Activated naive CD8-positive, alpha-beta T cell (primary cell): ENCODE data around the gene RFT1.

Source experiments
- H3K27ac Mint-ChIP-seq: one replicate; pipeline ENCODE4 v1.8.0; 2021; ENCODE audit warnings: mixed read lengths
- H3K27me3 Mint-ChIP-seq: one replicate; pipeline ENCODE4 v1.8.0; 2021; ENCODE audit warnings: mixed read lengths
- H3K36me3 Mint-ChIP-seq: one replicate; pipeline ENCODE4 v1.8.0; 2021; ENCODE audit warnings: mixed read lengths
- H3K4me1 Mint-ChIP-seq: one replicate; pipeline ENCODE4 v1.8.0; 2021; ENCODE audit warnings: low read depth, mixed read lengths
- H3K4me3 Mint-ChIP-seq: one replicate; pipeline ENCODE4 v1.8.0; 2021; ENCODE audit warnings: mild to moderate bottlenecking, mixed read lengths
- H3K9me3 Mint-ChIP-seq: one replicate; pipeline ENCODE4 v1.8.0; 2021; ENCODE audit warnings: low read depth, mixed read lengths

RFT1 gene

DNA sequence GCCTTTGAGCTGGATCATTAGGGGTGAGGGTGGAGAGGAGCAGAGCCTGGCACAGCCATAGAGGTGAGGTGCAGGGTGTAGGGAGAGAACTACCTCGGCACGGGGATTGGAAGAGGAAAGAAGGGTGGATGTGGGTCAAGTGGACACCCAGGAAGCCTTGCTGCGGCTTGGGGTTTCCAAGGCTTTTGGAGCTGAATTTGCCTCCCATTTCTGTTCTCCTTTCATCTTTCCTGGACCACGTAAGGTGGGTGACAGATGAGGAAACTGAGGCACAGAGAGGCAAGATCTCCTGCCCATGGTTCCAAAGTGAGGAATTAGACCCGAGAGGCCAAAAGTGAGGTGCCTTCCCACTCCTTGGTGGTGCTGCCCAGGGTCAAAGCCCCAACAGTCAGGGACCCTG lies 48.9 kb downstream of the RFT1 start:
- Mint-ChIP-seq H3K4me1 (no peaks in the 10 kb centered on the region), H3K9me3 (no peaks in the 10 kb centered on the region), H3K27ac (no peak overlapping the region), H3K4me3 (no peak overlapping the region), H3K27me3 (no peaks in the 10 kb centered on the region), H3K36me3 (no peaks in the 10 kb centered on the region)

DNA sequence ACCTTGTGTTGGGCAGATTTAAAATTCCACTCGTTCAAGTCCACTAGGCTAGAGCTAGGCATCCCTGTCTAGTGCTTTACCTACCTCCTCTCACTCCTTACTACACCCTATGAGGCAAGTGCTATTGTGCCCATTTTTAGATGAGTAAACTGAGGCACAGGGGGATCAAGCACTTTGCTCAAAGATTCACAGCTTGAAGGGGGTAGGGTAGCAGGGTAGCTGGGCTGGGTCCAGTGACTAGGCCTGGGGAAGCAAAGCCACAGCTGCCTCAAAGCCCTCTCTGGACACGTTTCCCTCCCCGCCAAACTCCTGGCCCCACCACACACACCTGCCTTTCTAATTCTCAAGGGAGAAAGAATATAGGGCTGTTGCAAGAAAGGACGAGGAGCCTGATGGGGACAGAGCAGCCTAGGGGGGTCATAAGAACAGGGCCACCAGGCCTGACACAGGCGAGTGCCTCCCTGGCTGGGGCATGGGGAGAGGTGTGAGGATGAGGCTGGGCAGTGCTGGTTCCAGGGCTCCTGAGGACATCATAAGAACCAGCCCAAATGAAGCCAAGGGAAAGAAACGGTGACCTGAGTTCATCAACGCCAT lies 49.5 kb downstream of the RFT1 start:
- Mint-ChIP-seq H3K36me3 (no peaks in the 10 kb centered on the region), H3K4me3 (no peak overlapping the region), H3K4me1 (no peaks in the 10 kb centered on the region), H3K27ac (no peak overlapping the region), H3K27me3 (no peaks in the 10 kb centered on the region), H3K9me3 (no peaks in the 10 kb centered on the region)

DNA sequence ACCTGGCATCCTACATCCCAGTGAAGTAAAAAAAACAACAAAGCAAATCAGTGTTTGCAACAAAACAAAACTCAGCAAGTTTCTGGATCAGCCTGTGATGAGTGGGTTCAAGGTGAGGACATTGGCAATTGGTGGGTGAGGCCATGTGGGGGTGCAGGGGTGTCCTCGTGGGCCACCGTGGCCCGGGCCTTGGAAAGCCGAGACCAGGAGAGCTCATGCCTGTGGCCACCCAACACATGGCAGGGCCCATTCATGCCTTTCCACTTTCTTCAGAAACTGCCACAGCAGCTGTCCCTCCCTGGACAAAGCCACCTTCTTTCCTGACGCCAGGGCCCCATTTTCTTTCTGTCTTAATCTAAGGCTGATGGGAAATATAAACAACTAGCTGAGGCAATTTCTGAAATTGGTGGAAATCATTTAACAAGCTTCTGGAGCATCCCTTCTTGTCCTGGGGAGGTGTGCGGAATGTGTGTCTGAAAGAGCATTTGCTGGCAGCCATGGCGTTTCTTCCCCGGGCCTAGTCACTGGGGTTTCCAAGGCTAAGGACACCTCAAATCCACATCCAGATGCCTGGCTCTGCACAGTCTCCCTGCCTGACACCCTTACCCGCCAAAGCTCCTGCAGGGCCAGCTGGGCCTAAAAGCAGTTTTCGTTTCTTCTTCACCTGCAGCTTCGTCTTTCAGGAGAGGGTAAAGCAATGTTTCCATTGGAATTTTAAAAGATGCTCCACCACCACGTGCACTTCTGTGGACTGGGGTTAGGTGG lies 50.3 kb downstream of the RFT1 start:
- Mint-ChIP-seq H3K4me3 (no peak overlapping the region), H3K4me1 (no peaks in the 10 kb centered on the region), H3K27ac (no peak overlapping the region), H3K9me3 (no peaks in the 10 kb centered on the region), H3K27me3 (no peaks in the 10 kb centered on the region), H3K36me3 (no peaks in the 10 kb centered on the region)

DNA sequence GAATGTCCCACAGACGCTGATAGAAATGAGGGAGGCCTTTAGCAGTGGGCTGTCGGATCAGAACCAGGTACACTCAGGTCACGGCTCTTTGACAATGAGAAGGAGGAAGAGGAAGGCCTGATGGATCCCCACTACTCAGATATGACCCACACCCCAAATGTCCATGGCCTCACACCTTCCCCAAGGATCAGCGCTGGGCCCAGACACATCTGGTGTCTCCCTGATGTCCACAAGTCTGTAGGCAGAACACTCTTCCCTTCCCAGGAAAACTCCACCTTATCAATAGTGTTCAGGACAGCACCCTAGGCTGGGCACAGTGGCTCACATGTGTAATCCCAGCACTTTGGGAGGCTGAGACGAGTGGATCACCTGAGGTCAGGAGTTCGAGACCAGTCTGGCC lies 51.1 kb downstream of the RFT1 start:
- Mint-ChIP-seq H3K27ac (no peak overlapping the region), H3K36me3 (no peaks in the 10 kb centered on the region), H3K27me3 (no peaks in the 10 kb centered on the region), H3K4me1 (no peaks in the 10 kb centered on the region), H3K4me3 (no peak overlapping the region), H3K9me3 (no peaks in the 10 kb centered on the region)

DNA sequence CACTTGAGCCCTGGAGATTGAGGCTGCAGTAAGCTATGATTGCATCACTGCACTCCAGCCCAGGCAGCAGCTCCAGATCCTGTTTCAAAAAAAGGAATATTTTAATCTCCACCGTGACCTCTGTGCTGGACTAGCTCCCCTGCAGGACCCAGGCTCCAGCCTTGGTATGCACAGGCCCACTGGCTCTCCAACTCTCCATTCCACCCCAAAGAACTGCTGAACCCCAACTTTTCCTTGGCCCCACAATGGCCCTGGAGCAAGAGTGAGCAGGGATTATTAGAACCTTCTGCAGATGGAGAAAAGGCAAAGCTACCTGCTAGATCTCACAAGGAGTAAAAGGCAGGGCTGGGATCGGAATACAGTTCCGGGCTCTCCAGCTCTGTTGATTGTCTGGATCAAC lies 51.6 kb downstream of the RFT1 start:
- H3K4me1 Mint-ChIP-seq, result no peaks in the 10 kb centered on the region

DNA sequence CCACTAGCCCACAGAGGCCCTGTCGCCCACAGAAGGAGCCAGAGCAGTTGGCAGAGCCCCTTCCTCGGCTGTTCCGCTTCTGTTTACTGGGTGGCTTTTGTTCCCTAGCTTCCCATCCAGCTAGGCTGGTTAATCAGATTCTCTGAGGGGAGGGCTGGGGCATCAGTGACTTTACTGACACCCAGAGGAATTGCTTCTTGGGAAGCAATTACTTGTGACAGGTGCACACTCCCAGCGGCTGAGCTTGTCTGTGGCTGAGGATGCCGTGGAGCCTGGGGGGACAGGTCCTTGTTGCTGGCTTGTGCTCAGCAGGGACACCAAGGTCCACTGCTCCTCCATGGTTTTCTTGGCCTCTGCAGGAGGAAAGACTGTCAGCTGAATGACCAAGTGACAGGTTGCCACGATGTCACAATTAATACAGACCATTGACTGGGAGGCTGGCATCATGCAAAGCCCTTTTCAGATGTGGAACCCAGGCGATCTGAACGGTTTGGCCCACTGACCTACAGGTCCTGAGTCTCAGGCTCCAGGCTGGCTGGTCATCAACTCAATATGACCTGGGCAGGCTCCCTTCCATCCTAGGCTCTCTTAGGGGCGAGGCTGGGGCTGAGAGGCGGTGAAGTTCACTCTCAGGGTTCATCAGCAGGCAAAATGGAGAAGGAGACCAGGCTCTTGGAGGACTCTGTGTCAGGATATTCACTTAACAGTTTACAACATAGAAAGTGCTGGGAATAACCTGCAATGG lies 52.6 kb downstream of the RFT1 start:
- H3K4me3 Mint-ChIP-seq, result no peak overlapping the region
- H3K27ac Mint-ChIP-seq, result no peak overlapping the region
- H3K27me3 Mint-ChIP-seq, result no peaks in the 10 kb centered on the region
- peaks cover 3% of the 10 kb centered on the region for H3K4me1 Mint-ChIP-seq
- H3K9me3 Mint-ChIP-seq, result no peaks in the 10 kb centered on the region
- H3K36me3 Mint-ChIP-seq, result no peaks in the 10 kb centered on the region

More for the DNA sequence above, 51.6 kb downstream of the RFT1 start:
- no peak overlapping the region for H3K4me3 Mint-ChIP-seq
- H3K27me3 Mint-ChIP-seq, result no peaks in the 10 kb centered on the region
- no peaks in the 10 kb centered on the region for H3K9me3 Mint-ChIP-seq
- no peaks in the 10 kb centered on the region for H3K36me3 Mint-ChIP-seq
- no peak overlapping the region for H3K27ac Mint-ChIP-seq

DNA sequence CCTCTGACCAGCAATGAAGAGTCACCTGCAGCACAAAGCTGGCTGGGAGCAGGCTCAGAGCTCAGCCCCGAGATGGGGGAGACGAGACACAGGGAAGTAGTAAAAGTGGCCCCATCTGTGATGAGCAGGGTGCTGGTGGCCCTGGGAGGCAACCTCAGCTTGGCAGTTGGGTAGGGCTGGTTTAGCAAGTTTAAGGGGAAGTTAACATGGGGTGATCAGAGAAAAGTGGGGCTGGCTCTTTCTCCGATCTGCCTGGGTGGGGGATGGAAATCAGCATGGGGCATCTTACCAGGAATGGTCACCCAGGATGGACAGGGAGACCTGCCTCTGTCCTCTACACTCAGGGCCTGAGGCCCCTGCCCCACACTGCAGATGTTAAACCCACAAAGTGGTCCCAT lies 54.5 kb downstream of the RFT1 start:
- H3K4me3 Mint-ChIP-seq, result no peak overlapping the region
- no peaks in the 10 kb centered on the region for H3K36me3 Mint-ChIP-seq
- H3K4me1 Mint-ChIP-seq, result peaks cover 11% of the 10 kb centered on the region
- H3K27ac Mint-ChIP-seq, result no peak overlapping the region
- H3K9me3 Mint-ChIP-seq, result no peaks in the 10 kb centered on the region
- no peaks in the 10 kb centered on the region for H3K27me3 Mint-ChIP-seq

DNA sequence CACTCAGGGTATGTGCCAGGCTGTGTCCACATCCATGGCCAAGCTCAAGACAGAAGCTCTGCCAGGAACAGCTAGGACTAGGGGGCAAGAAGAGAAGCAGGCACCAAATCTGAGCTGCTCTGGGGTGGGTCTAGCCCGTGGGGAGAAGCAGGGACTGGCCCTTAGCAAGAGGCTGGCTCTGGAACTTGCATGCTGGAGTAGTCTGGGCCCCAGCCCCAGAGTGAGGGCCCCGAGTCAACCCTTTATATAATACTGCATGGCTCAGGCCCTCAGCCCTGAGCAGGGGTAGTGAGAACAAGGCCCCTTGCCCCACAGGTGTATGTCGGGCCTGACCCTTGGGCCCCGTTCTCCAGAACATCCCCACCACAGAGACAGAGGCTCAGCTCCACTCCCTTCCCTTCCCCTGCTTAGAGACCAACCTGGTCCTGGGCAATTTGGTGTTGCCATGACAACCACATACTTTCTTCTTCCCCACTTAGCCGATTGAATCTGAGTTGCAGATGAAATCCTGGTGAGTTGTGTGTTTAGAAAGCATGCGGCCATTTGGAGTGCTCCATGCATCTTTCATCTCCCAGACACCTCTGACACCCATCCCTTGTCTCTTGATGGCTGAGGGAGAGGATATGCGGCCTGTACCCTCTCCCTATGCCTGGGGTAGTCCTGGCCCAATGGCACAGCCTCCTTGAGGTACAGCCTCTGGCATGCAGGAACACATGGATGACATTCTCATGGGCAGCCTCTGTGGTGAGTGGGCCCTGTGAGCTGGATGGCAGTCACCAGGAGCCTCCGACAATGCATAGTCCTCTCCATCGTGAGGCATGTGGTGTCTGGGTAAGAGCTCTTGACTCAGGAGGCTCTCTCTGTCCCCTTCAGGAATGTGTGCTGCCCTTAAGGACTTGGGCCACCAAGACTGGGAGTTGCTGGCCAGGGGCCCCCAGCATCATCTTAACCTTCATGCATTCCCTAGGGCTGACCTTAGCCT lies 55.2 kb downstream of the RFT1 start:
- H3K4me1 Mint-ChIP-seq, result peaks cover 11% of the 10 kb centered on the region
- H3K27ac Mint-ChIP-seq, result no peak overlapping the region
- H3K36me3 Mint-ChIP-seq, result no peaks in the 10 kb centered on the region
- H3K4me3 Mint-ChIP-seq, result no peak overlapping the region
- no peaks in the 10 kb centered on the region for H3K9me3 Mint-ChIP-seq
- H3K27me3 Mint-ChIP-seq, result no peaks in the 10 kb centered on the region

DNA sequence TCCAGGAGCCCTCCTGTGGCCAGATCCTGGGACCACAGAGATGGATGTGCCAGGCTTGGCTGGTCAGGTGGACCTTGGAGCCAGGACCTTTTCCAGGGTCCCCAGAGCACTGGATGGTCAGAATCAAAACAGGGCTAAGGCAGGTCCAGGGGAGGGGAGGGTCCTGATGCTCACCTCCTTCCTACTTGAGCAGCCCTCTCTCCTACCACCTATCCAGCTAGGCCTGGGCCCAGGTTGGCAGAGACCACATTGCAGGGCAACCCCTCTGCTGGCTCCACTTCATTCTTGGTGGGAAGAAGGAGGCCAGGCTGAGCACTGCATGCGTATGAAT lies 55.9 kb downstream of the RFT1 start:
- Mint-ChIP-seq H3K4me1 (peaks cover 11% of the 10 kb centered on the region), H3K9me3 (no peaks in the 10 kb centered on the region), H3K4me3 (peak overlapping the region; percentile 27), H3K27ac (no peak overlapping the region), H3K27me3 (no peaks in the 10 kb centered on the region), H3K36me3 (no peaks in the 10 kb centered on the region)

DNA sequence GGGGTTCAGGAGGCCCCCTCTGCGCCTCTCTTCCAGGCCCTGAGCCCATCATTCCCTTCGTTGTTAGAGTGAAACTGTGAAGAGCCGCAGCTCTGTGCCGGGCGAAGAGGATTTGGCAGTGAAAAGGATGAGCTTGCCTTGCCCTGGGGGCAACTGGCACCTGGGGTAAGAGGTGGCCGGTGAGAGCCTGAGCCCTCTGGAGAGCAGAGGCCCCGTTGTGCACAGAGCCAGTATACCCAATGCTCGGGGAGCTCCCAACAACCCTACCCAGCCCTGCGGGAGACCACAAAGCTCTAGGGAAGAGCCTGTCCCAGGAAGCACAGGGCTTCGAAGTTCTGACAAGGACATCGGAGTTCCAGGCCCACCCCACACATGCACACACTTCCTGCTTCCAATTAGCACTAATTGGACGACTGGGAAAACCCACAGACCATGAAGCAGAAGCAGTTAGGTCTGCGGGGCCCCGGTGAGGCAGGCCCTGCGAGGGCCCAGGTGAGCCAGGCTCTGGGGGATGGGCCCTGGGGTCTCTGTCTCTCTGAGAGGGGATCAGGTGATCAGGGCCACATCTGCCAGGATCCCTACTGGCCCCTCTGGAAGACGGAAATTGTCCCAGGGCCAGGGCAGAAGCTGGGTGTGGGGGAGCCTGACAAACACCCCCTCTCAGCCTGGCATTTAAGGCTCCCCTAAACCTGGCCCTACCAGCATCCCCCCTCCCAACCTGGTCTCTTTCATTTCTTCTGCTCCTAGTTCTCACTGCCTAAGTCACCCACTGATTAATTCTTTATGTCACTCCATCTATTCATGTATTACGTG lies 56.5 kb downstream of the RFT1 start:
- peak overlapping the region; percentile 90 for H3K4me3 Mint-ChIP-seq
- H3K27ac Mint-ChIP-seq, result peak overlapping the region; percentile 83
- H3K9me3 Mint-ChIP-seq, result no peaks in the 10 kb centered on the region
- no peaks in the 10 kb centered on the region for H3K27me3 Mint-ChIP-seq
- no peaks in the 10 kb centered on the region for H3K36me3 Mint-ChIP-seq
- H3K4me1 Mint-ChIP-seq, result peaks cover 11% of the 10 kb centered on the region

DNA sequence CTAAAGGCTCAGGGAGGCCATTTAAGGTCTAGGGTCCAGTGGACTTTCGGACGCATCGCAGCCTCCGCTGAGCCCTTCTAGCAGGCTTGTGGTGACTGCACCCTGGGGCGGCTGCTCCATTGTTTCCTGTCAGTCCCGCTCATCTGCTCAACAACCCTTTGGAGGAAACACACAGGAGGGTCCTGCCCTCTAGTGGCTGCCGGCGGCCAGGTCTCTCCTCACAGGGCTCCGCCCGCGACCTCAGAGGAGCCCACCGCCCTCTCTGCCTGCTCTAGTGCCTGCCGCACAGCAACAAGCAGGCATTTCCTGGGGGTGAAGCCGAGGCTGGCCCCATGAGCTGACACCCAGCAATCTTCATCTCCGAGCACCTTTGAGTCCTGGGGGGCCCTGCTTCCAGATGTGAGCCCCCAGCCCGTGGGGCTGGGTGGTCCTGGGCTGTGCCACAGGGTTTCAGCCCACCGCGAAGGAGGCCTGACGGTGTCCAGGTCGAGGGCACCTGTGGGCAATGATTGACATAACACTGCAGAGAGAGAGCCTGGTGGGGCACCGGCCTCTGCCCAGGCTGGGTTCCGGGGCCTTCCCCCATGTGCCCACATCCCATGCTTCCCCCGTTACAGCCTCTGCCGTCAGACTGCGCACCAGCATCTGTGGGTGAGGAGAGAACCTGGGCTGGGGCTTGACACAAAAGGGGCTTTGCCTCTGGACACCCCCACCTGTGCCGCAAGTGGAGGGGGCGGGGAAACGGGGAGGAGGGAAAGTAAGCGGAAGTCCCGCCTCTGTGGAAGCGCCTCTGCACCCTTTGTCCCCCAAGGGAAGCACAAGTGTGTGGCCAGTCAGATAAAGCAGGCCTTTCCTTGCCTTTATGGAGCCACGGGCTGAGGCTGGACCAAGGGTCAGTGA lies 57.3 kb downstream of the RFT1 start:
- peak overlapping the region; percentile 90 for H3K4me3 Mint-ChIP-seq
- no peaks in the 10 kb centered on the region for H3K27me3 Mint-ChIP-seq
- no peaks in the 10 kb centered on the region for H3K36me3 Mint-ChIP-seq
- H3K9me3 Mint-ChIP-seq, result no peaks in the 10 kb centered on the region
- peaks cover 11% of the 10 kb centered on the region for H3K4me1 Mint-ChIP-seq
- H3K27ac Mint-ChIP-seq, result peak overlapping the region; percentile 83

DNA sequence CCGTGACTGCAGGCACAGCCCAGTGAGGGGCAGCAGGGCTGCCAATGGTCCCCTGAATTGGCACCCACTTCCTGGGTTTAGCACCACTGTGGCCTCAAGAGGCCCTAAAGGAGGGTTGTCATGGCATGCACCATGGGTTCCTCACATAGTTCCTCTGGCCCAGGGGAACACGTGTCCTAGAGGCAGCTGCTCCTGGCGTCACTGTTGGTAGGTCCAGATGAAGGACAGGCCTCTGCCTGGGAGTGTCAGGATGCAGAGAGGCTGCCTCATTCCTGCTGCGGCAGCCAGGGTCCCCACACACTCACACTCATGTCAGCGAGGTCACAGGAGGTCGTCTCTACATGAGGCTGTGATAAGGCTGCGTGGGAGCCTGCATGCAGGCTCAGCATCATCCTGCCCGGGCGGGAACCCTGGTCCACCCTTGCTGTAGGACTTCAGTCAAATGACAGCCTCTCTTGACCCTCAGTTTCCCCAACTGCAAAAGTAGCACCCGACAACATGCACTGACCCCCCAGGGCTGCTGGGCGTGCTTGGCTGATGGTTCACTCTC lies 58.3 kb downstream of the RFT1 start:
- H3K27ac Mint-ChIP-seq, result peak overlapping the region; percentile 83
- H3K36me3 Mint-ChIP-seq, result no peaks in the 10 kb centered on the region
- no peaks in the 10 kb centered on the region for H3K27me3 Mint-ChIP-seq

DNA sequence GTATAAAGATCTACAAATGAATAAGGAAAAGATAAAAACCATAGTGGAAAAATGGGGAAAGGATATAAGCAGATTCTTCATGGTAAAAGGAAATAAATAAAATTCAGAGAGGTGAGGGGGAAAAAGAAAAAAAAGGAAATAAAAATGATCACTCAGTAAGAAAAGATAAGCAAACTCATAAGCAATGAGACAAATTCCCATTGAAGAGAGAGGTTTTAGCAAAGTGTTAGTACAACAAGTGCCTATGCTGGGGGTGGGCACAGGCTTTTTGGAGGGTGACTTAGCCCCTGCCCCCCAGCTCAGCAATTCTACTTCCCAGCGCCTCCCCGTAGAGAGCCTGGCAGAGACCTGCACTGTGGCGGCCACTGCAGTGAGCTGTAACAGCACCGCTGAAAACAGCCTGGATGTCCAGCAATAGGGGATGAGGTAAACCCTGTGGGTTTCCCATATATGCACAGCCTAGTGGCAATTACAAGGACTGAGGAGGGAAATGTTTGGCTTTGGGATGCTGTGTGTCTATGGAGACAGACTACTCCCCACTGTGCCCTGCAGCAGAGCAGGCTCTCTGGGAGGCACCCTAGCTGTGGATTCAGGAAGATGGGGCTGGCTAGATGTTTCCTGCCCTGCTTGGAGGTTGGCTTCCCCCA lies 60.7 kb downstream of the RFT1 start:
- Mint-ChIP-seq H3K27ac (no peak overlapping the region), H3K36me3 (peaks cover 2% of the 10 kb centered on the region), H3K4me3 (no peak overlapping the region)

More for the DNA sequence above, 58.3 kb downstream of the RFT1 start:
- H3K4me3 Mint-ChIP-seq, result peak overlapping the region; percentile 90
- peaks cover 11% of the 10 kb centered on the region for H3K4me1 Mint-ChIP-seq
- H3K9me3 Mint-ChIP-seq, result no peaks in the 10 kb centered on the region

More for the DNA sequence above, 60.7 kb downstream of the RFT1 start:
- H3K27me3 Mint-ChIP-seq, result no peaks in the 10 kb centered on the region
- peaks cover 11% of the 10 kb centered on the region for H3K4me1 Mint-ChIP-seq
- H3K9me3 Mint-ChIP-seq, result no peaks in the 10 kb centered on the region
